22Rv1 (cell line): ENCODE data around the gene MTNR1A.

Experiments
- CTCF ChIP-seq: fragments of 450-650 bp; IDR thresholded peaks from 2 replicates; pipeline ENCODE4 v1.5.1; 2017; ENCODE audit warnings: mild to moderate bottlenecking
- ZFX ChIP-seq: fragments of 450-650 bp; IDR thresholded peaks from 2 replicates; pipeline ENCODE4 v1.6.1; 2017; ENCODE audit warnings: antibody characterized with exemption, borderline replicate concordance

- TF ChIP-seq CTCF (no peak), ZFX (no peak)
These were observed 38.2 kb upstream of the MTNR1A start for GRCh38 chr4:186593587-186593973.
